HG03108 (cell line): ENCODE measurements around the gene ADCK2.
"Not testable (repeated sequence)": the region's sequence is repeated elsewhere in the genome, so short reads cannot be mapped to it uniquely, and the experiment has no call there.

Experiments used
- ATAC-seq: cut with Tn5 transposase; IDR thresholded peaks from one replicate; pipeline ENCODE4 v1.9.1; 2021; ENCODE audit warnings: moderate library complexity; ENCODE audit not compliant: unreplicated experiment

The ADCK2 gene

DNA sequence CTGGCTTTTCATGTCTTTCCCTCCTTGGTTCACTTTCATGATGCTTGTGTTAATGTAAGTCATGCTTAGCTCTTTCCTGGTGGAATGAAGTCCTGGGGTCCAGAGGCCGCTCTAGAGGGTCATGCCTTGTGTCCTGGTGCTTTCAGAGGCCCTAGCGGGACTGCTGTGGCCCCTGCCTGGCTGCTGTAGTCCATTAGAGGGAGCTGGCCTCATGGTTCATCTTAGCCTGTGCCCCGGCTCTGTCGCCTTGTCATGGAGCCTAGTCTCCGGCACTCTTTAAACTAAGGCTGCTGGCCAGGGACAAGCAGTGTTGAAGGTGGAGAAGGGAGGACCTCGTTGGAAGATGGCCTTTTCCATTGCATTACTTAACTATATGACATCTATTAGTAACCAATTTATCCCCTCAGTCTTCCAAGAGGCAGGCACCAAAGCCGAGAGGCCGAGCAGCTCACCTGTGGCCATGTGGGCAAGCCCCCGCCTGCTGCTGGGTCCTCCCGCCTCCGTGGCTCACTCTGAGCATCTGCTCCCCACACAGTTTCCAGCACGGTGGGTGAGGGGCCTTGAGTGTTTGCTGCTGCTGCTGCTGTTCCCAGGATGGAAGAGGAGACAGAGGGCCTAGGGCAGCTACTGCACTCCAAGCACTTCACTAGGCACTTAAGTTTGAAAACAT, 18.8 kb downstream of the ADCK2 start:
- ATAC-seq = no peak

- not testable (repeated sequence) for ATAC-seq
Observed at GRCh38 chr7:140693849-140694248, 21.1 kb downstream of the ADCK2 start.

- ATAC-seq = no peak
Observed at GRCh38 chr7:140694592-140694991, 21.8 kb downstream of the ADCK2 start.

GRCh38 chr7:140695381-140695780, 22.6 kb downstream of the ADCK2 start:
- no peak for ATAC-seq

DNA sequence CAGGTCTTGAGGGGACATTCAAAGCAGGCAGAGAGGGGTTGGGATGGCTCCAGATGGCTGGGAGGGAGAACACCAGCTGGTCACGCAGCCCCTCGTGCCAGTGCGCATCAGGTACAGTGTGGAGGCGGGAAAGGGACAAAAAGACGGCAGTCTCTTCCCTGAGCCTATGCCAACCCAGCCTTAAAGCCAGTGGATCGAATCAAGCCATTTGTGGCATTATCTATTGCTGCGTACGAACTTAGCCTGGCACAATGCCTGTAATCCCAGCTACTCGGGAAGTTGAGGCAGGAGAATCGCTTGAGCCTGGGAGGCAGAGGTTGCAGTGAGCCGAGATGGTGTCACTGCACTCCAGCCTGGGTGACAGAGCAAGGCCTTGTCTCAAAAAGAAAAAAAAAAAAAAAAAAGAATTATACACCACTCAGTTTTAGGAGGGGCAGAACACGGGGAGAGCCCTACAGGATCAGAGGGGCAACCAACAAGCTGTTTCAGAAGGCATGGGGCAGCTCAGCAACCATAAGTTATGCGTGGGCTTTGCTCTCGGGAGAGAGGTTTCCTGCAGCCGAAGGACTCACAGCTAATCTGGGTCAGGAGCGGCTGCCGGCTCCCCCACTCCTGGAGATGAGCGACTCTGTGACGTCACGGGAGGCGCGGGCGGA, 23.4 kb downstream of the ADCK2 start:
- peak; percentile 86 for ATAC-seq

GRCh38 chr7:140696680-140697446, 24.1 kb downstream of the ADCK2 start, which contains the start of gene NDUFB2:
TSS of gene NDUFB2 (plus strand) at chr7:140696708. CDS start at chr7:140696745, 37 bp downstream.
- ATAC-seq = peak; percentile 84

GRCh38 chr7:140697447-140698143, 24.9 kb downstream of the ADCK2 start:
- no peak for ATAC-seq

GRCh38 chr7:140698477-140698876, 25.7 kb downstream of the ADCK2 start:
- no peak for ATAC-seq

DNA sequence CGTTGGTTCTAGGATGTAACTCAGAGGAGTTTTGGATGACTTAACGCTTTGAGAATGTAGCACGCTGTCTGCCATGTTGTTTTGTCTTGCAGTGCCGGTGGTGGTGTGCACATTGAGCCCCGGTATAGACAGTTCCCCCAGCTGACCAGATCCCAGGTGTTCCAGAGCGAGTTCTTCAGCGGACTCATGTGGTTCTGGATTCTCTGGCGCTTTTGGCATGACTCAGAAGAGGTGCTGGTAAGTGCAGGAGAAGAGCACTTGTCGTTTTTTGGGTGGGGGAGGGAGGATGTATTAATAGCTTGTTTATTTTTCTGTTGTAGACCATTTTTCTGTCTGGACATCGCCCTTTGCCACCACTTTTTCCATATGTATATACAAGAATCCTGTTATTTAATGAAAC, 30.0 kb downstream of the ADCK2 start:
- no peak for ATAC-seq

- no peak for ATAC-seq
Observed at GRCh38 chr7:140704205-140704604, 31.5 kb downstream of the ADCK2 start.

GRCh38 chr7:140707132-140707531, 34.4 kb downstream of the ADCK2 start:
- no peak for ATAC-seq

GRCh38 chr7:140708764-140709163, 36.0 kb downstream of the ADCK2 start:
- not testable (repeated sequence) for ATAC-seq

GRCh38 chr7:140712392-140712791, 39.6 kb downstream of the ADCK2 start:
- ATAC-seq = not testable (repeated sequence)

DNA sequence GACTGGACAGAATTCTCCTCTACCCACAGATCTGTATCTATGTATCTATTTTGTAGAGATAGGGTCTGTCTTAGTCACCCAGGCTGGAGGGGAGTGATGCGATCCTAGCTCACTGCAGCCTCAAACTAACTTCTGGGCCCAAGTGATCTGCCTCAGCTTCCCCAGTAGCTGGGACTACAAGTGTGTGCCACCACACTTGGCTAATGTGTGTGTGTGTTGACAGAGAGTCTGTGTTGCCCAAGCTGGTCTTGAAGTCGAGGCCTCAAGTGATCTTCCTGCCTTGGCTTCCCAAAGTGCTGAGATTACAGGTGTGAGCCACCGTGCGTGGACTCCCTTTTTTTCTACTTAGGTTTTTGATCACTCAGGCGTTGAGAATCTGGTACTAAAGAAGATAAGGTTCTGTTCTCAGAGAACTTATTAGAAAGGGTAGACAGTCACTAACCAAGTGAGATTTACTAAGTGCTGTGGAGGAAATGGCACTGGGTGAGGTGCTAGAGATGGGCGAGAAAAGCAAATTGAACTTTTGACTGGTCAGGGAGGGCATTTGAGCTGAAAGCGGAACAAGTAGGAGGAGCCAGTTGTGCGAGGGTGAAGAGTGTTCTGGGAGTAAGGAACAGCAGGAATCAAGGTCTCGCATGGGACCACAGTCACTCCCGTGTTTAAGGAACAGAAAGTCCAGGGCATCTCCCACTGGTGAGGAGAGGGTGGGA, 41.7 kb downstream of the ADCK2 start:
- ATAC-seq = no peak

GRCh38 chr7:140719721-140720120, 47.0 kb downstream of the ADCK2 start:
- no peak for ATAC-seq

DNA sequence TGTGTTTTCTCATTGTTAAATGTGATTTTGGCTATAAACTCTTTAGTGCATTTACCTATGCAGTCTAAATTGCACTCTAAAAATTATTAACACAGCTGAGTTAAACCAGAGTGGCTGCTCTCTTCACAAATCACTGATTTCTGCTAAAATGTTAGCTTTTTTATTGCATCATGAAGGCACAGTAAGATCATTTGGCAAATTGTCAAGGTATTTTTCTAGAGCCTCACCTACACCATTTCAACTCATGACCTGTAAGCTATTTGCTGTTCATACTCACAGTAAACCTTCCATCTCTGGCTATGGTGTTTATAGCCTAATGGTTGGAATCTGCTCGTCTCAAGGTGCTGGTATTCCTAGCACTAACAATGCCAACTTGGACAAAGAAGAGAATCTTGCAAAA, 49.5 kb downstream of the ADCK2 start:
- no peak for ATAC-seq

DNA sequence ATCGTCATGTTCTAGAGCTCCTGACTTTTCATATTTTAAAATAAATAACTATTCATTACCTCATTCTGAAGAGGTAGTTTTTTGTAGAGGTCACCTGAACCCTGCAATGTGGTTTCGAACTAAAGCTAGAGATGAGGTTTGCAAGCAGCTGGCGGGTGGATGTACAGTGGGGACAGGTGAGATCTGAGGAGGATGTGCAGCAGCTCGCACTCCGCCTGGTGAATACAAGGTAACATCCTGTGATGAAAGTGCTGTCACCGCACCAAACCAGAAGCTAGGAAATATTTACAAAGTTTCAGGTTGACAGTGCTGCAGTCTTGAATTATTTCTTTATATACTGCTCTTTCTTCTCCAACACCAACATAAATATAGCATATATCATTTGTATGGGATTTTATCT, 50.3 kb downstream of the ADCK2 start:
- no peak for ATAC-seq

GRCh38 chr7:140723574-140723973, 50.8 kb downstream of the ADCK2 start:
- ATAC-seq = no peak

GRCh38 chr7:140724706-140725105, 52.0 kb downstream of the ADCK2 start:
- no peak for ATAC-seq

- no peak for ATAC-seq
Observed at GRCh38 chr7:140726281-140726680, 53.5 kb downstream of the ADCK2 start.

DNA sequence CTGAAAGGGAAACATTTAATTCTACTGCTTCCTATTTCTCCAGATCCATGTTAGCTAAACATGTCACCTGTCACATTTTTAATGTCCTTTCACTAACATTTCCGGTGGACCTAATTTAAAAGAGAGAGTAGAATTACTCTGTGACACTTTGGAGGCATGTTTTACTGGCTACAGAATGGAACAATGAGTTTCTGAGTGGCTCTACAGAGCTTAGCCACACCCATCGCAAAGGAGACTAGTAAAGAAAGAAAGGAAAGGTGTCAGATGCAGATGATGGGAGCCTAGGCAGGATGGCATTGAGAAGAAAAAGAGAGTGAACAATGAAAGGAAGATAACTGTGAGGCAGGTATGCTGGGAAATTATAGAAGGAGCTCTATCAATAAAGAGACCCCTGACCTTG, 59.7 kb downstream of the ADCK2 start:
- ATAC-seq = no peak
